ENCODE results near the gene DERA.
"Not testable (repeated sequence)": the region's sequence is repeated elsewhere in the genome, so short reads cannot be mapped to it uniquely, and the experiment has no call there.

Gene DERA

GRCh38 chr12:15997910-15998309 lies 86.8 kb downstream of the DERA start:
- no peak for DNase-seq
- intact Hi-C loops (cut with DNase I), result no loop called here

GRCh38 chr12:16002880-16003279 lies 91.7 kb downstream of the DERA start:
- no peak for DNase-seq
- intact Hi-C loops (cut with DNase I), result no loop called here

GRCh38 chr12:16003460-16003859 lies 92.3 kb downstream of the DERA start:
- DNase-seq, result no peak
- intact Hi-C loops (cut with DNase I), result no loop called here

- intact Hi-C loops (cut with DNase I), result no loop called here
- DNase-seq, result no peak
Observed at GRCh38 chr12:16006752-16007151, 95.6 kb downstream of the DERA start.

DNA sequence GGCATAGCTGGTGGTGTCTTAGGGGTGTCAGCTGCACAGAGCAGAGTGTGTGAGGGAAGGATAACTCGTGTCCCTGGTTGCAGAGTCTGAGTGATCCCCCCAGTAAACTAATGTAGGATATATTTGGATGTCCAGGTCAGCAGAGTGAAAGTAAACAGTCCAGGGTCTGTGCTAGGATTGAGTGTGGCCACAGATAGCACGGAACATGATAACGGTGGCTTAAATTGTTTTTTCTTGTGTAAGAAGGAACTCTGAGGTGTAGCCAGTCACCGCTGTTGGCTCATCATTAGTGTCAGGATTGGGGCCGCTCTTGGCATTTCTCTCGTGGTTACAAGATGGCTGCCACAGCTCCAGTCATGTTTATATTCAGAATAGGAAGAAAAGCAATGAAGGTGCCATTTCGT lies 97.3 kb downstream of the DERA start:
- intact Hi-C loops (cut with DNase I), result no loop called here
- DNase-seq, result no peak

GRCh38 chr12:16012117-16012516 lies 101.0 kb downstream of the DERA start:
- no peak for DNase-seq
- intact Hi-C loops (cut with DNase I), result no loop called here

GRCh38 chr12:16013722-16014121 lies 102.6 kb downstream of the DERA start:
- intact Hi-C loops (cut with DNase I); DNase-seq: not testable (repeated sequence)

- intact Hi-C loops (cut with DNase I), result not testable (repeated sequence)
Observed at GRCh38 chr12:16014394-16014793, 103.3 kb downstream of the DERA start.

DNA sequence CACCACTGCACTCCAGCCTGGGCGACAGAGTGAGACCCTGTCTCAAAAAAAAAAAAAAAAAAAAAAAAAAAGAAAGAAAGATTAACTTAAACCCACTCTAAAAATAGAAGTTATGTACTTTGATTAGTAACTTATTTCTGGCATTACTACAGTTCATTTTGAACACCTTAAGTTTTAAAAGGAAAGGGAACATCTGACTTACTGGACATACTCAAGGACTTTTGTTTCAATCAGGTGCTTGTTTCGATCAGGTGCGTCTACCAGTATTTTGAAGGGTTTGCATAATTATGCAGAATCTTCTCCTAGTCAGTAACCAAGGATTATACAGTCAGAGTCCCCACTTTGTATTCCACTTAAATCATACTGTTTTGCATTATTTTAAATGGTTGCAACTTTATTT lies 105.6 kb downstream of the DERA start:
- DNase-seq, result no peak
- intact Hi-C loops (cut with DNase I), result no loop called here

More at GRCh38 chr12:16014394-16014793, 103.3 kb downstream of the DERA start:
- not testable (repeated sequence) for DNase-seq

GRCh38 chr12:16018306-16018705 lies 107.2 kb downstream of the DERA start:
- intact Hi-C loops (cut with DNase I), result no loop called here
- DNase-seq, result no peak

DNA sequence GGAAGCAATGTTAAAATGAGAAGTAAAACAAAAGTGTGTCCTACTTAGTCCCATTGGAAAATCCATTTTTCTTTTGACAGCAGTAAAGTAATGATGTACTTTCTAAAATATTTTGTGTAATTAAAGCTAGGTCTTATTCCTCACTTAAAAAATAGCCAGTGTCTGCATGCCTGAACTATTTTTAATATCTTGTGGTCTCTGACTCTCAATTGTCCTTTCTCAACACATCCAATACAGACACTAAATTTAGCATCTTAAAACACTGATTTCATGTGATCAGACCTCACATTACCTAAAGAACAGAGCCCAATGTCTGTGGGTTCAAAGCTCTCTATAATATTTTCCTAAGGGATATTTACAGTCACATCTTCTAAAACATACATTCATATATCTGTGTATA lies 108.0 kb downstream of the DERA start:
- DNase-seq, result no peak
- intact Hi-C loops (cut with DNase I), result no loop called here

DNA sequence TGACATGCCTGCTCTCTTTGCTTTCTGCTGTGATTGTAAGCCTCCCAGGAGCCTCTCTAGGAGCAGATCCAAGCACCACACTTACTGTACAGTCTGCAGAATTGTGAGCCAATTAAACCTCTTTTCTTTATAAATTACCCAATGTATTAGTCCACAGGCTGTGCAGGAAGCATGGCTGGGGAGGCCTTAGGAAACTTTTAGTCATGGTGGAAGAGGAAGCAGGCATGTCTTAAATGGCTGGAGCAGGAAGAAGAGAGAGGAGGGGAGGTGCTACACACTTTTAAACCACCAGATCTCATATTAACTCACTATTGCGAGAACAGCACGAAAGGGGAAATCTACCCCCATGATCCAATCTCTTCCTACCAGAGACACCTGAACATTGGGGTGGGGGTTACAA lies 108.9 kb downstream of the DERA start:
- intact Hi-C loops (cut with DNase I), result no loop called here
- no peak for DNase-seq

DNA sequence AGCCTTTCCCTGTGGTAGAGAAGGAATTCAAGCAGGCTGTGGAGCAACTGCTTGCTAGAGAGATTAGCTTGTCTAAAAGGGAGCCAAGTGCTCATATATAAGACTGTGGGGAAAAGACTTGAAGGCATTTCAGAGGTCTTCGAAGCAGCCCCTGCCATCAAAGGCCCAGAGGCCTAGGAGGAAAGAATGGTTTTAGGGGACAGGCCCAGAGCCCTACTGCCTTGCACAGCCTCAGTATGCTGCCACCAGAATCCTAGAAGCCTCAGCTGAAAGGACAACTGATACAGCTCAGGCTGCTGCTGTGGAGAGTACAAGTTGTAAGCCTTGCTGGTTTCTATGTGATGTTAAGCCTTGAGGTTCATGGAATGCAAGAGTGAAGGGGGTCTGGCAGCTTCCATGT lies 109.9 kb downstream of the DERA start:
- intact Hi-C loops (cut with DNase I), result no loop called here
- DNase-seq, result no peak

GRCh38 chr12:16021676-16022075 lies 110.5 kb downstream of the DERA start:
- intact Hi-C loops (cut with DNase I), result no loop called here
- DNase-seq, result no peak

- intact Hi-C loops (cut with DNase I), result no loop called here
Observed at GRCh38 chr12:16027002-16027401, 115.9 kb downstream of the DERA start.

GRCh38 chr12:16030744-16031143 lies 119.6 kb downstream of the DERA start:
- no peak for DNase-seq
- intact Hi-C loops (cut with DNase I), result no loop called here

More at GRCh38 chr12:16027002-16027401, 115.9 kb downstream of the DERA start:
- no peak for DNase-seq

GRCh38 chr12:16034136-16034817 lies 123.1 kb downstream of the DERA start:
- intact Hi-C loops (cut with DNase I), result no loop called here
- no peak for DNase-seq

DNA sequence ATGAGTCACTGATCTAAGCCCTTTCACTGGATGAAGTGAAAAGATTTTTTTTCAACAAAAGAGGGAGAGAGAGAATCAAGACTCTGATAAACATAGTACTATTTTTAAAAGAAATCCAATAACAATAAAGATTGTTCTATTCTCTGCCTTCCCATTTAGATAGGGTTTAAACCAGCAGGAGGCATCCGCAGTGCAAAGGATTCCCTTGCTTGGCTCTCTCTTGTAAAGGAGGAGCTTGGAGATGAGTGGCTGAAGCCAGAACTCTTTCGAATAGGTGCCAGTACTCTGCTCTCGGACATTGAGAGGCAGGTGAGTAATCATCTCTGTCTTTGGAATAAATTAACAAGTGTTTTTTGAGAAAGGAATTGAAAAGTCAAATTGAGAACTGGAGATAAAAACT lies 124.9 kb downstream of the DERA start:
- no peak for DNase-seq
- intact Hi-C loops (cut with DNase I), result no loop called here

- intact Hi-C loops (cut with DNase I), result no loop called here
- DNase-seq, result no peak
Observed at GRCh38 chr12:16037533-16037932, 126.4 kb downstream of the DERA start.

DNA sequence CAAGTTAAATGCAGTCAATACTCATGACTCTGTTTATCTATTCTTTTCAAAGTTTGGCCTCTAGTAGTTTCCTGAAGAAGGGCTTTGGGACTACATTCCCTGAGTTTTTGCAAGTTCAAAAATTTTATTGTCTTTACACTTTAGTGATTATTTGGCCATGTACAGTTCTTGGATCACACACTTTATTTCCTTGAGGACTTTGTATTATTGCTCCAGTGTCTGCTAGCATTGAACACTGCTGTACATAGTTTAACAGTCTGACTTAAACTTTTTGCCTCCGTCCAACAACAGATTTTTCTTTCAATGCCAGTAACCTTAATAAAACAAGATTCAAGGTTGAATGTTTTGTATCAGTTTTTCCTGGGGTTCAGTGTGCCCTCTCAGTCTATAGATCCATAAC lies 132.3 kb downstream of the DERA start:
- intact Hi-C loops (cut with DNase I), result no loop called here

GRCh38 chr12:16046266-16046665 lies 135.1 kb downstream of the DERA start:
- intact Hi-C loops (cut with DNase I), result no loop called here
- DNase-seq, result no peak

More for the DNA sequence above, 132.3 kb downstream of the DERA start:
- no peak for DNase-seq

GRCh38 chr12:16048511-16048910 lies 137.4 kb downstream of the DERA start:
- intact Hi-C loops (cut with DNase I), result no loop called here

DNA sequence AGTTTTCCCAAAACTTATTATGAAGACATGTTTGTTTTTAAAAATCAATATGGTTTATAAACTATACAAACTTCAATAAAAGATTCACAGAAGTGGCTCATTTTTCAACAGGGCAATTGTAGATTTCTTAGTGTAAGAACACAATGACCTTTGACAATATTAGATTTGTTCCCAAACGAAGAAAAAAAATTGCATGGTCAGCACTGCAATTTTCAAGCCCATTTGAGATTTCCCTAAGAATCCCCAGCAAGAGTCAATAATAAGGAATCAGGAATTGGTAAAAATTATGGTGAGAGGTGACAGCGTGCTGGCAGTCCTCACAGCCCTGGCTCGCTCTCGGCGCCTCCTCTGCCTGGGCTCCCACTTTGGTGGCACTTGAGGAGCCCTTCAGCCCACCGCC lies 145.8 kb downstream of the DERA start:
- intact Hi-C loops (cut with DNase I), result no loop called here
- no peak for DNase-seq

More at GRCh38 chr12:16048511-16048910, 137.4 kb downstream of the DERA start:
- no peak for DNase-seq

Measured in posterior cingulate gyrus (tissue), 11 donors.